Astrocyte of the cerebellum (primary cell): ENCODE measurements around the gene DBN1.

Experiments
- DNase-seq: peaks from one replicate; pipeline ENCODE4 v3.0.0-alpha.2; 2011; ENCODE audit warnings: low read depth
- H3K4me3 ChIP-seq: 2 replicates; pipeline ENCODE4 v1.5.1; 2011; ENCODE audit warnings: mild to moderate bottlenecking, low read depth, low read length, moderate library complexity
- in situ Hi-C: cut with HindIII; loops from 2 replicates; pipeline ENCODE4 v1.10.0; 2017; ENCODE audit warnings: low sequenced_read_pairs
- TF ChIP-seq, protein P1 (sequence below): IDR thresholded peaks from 2 replicates; pipeline ENCODE4 v1.5.1; 2012; ENCODE audit warnings: low read length, low read depth, moderate library complexity, mild to moderate bottlenecking; ENCODE audit errors: missing control alignments

The DBN1 gene

DNA sequence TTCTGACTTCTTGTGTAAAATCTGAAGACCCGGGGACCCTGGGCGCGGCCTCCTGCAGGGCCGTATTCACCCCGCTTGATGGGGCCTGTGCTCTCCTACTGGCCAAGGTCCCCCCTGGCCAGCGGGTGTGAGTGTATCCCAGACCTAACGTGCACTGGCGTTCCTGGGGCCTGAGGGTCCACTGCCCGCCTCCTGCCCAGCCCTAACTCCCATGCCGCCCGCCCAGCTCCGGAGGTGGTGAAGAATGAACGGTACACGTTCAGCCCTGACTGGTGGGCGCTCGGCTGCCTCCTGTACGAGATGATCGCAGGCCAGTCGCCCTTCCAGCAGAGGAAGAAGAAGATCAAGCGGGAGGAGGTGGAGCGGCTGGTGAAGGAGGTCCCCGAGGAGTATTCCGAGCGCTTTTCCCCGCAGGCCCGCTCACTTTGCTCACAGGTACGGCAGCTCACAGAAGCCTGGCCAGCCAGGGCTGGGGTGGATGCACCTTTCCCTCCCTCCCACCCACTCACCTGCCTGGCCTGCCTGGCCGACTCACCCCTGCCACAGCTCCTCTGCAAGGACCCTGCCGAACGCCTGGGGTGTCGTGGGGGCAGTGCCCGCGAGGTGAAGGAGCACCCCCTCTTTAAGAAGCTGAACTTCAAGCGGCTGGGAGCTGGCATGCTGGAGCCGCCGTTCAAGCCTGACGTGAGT is 37.4 kb downstream of the DBN1 start:
- no peak for DNase-seq
- TF ChIP-seq, protein P1, sequence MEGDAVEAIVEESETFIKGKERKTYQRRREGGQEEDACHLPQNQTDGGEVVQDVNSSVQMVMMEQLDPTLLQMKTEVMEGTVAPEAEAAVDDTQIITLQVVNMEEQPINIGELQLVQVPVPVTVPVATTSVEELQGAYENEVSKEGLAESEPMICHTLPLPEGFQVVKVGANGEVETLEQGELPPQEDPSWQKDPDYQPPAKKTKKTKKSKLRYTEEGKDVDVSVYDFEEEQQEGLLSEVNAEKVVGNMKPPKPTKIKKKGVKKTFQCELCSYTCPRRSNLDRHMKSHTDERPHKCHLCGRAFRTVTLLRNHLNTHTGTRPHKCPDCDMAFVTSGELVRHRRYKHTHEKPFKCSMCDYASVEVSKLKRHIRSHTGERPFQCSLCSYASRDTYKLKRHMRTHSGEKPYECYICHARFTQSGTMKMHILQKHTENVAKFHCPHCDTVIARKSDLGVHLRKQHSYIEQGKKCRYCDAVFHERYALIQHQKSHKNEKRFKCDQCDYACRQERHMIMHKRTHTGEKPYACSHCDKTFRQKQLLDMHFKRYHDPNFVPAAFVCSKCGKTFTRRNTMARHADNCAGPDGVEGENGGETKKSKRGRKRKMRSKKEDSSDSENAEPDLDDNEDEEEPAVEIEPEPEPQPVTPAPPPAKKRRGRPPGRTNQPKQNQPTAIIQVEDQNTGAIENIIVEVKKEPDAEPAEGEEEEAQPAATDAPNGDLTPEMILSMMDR, result no peak
- no peak overlapping the region for H3K4me3 ChIP-seq
- in situ Hi-C loops, result no loop called here

DNA sequence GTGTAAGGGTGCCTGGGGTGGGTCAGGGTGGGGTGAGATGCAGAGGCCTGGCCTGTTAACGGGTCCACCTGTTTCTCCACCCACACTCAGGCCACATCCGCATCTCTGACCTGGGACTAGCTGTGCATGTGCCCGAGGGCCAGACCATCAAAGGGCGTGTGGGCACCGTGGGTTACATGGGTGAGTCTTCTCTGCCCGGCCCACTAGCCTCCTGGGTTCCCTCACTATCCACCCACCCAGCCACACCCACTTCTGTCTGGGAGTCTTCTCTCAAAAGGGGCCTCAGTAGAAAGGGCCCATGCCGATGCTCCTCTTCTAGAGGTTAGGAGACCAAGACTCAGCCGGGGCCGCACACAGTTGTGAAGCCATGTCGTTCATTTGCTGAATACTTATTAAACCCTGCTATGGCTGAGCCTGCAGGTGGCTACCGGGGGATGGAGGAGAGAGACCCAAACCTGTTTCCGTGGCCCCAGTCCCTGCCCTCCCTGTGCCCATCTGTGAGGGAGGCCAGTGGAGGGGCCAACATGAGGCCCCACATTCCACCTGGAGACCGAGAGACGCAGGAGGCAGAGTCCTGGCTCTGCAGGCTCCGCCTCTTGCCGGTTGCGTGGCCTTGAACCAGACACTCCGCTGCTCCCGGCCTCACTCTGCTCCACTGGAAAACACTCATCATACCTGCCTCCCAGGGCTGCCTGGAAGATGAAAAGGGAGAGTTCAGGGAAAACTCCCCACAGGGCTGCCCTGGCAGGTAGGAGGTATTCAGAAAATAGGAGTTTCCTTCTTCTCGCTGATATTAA is 38.3 kb downstream of the DBN1 start:
- DNase-seq, result no peak
- no peak overlapping the region for H3K4me3 ChIP-seq
- TF ChIP-seq, protein P1, result no peak
- in situ Hi-C loops, result no loop called here

DNA sequence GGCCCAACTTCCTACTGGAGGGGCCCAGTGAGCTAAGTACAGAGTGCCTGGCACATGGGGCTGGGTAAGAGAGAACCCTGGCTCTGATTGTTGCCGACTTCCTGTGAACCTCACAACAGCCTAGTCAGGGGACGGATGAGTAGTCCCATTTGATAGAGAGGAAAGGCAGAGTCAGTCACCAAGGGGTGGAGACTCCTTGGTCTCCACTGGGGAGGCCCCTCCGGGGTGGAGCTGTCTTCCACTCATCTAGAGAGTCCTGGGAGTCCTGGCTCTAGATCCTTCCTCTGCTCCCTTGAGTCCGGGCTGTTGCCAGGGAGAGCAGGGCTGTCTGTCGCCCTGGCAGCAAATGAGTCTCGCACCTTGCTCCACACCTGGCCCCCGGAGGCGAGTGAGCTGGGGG is 39.0 kb downstream of the DBN1 start:
- in situ Hi-C loops, result no loop called here
- TF ChIP-seq, protein P1, result no peak
- no peak overlapping the region for H3K4me3 ChIP-seq
- no peak for DNase-seq

DNA sequence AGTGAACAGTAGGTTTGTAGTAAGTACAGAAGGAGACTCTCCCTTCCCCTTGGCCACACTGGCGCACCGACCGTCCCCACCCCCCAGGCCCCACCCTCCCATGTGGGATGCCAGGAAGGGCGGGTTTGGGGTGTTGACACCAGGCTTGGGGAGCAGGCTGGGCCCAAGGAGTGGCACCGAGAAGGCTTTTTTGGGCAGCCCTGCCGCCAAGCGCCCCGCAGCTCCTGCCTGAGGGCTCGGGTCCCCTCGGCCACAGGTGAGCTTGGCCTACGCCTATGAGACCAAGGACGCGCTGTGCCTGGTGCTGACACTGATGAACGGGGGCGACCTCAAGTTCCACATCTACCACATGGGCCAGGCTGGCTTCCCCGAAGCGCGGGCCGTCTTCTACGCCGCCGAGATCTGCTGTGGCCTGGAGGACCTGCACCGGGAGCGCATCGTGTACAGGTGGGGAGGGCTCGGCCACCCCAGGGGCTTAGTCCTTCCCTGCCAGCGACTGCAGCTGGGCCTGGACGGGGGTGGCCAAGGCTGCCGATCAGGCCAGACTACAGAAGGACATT is 39.7 kb downstream of the DBN1 start:
- in situ Hi-C loops, result no loop called here
- no peak overlapping the region for H3K4me3 ChIP-seq
- no peak for DNase-seq
- TF ChIP-seq, protein P1, result no peak

DNA sequence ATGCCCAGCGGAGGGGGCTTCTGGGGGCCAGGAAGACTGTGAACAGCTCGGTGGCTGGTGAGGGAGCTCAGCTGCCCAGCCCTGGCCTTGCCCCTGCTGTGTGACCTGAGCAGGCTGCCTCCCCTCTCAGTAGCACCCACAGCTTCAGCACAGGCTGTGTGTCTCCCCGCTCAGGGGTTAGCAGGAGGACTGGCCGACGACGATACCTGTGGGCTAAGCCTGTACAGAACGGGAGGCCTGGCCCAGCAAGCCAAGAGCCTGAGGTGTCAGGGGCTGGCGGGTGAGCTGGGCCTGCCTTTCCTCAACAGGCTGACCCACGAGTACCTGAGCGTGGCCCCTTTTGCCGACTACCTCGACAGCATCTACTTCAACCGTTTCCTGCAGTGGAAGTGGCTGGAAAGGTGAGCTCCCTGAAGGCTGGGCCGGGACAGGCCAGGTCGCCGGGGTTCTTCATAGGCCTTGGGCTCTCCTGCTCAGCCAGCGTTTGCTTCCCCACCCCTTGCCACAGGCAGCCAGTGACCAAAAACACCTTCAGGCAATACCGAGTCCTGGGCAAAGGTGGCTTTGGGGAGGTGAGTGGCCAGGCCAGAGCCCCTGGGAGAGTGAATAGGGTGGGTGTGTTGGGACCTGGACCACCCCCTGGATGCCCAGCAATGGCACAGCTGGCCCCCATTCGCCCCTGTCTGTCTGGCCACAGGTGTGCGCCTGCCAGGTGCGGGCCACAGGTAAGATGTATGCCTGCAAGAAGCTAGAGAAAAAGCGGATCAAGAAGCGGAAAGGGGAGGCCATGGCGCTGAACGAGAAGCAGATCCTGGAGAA is 40.4 kb downstream of the DBN1 start:
- H3K4me3 ChIP-seq, result no peak overlapping the region
- no peak for DNase-seq
- TF ChIP-seq, protein P1, result no peak
- in situ Hi-C loops, result no loop called here
